ENCODE measurements around the gene SETD2.
A peak's percentile ranks its signal among the peaks of the same experiment; 100 is the strongest.

- TF ChIP-seq CTCF (IDR thresholded peaks at IDR 0.05) (peak in 1 of 4 experiments; percentile 4), POLR2A (IDR thresholded peaks at IDR 0.05) (peak; percentile 81 to 93)
Observed at GRCh38 chr3:47009225-47010110, 154.4 kb downstream of the SETD2 start.

Measured in uterus (tissue), 2 donors.